Stimulated activated effector memory CD8-positive, alpha-beta T cell treated with anti-CD3 and anti-CD28 coated beads, Interleukin-12 subunit alpha, Interleukin-12 subunit beta, amount 100 ng/mL, for 72 hours (primary cell): ENCODE data around the gene ACP2.
A peak's percentile ranks its signal among the peaks of the same experiment; 100 is the strongest.

Experiments used
- ATAC-seq: fragments of 150-1000 bp; cut with Tn5 transposase; 2 replicates; pipeline ENCODE4 v1.10.0; 2021
- DNase-seq, 2 donors: peaks; one replicate each; pipeline ENCODE4 v3.0.0; 2021 to 2022; ENCODE audit warnings: low spot score in 2 of 2
- H3K27ac Mint-ChIP-seq: one replicate; pipeline ENCODE4 v1.8.0; 2022; ENCODE audit warnings: mild to moderate bottlenecking, mixed read lengths
- H3K36me3 Mint-ChIP-seq: one replicate; pipeline ENCODE4 v1.8.0; 2022; ENCODE audit warnings: mild to moderate bottlenecking, mixed read lengths
- H3K4me1 Mint-ChIP-seq: one replicate; pipeline ENCODE4 v1.8.0; 2022; ENCODE audit warnings: mixed read lengths
- H3K4me3 Mint-ChIP-seq: one replicate; pipeline ENCODE4 v1.8.0; 2022; ENCODE audit warnings: mild to moderate bottlenecking, mixed read lengths
- H3K9me3 Mint-ChIP-seq: one replicate; pipeline ENCODE4 v1.8.0; 2022; ENCODE audit warnings: mixed read lengths

The ACP2 gene, protein sequence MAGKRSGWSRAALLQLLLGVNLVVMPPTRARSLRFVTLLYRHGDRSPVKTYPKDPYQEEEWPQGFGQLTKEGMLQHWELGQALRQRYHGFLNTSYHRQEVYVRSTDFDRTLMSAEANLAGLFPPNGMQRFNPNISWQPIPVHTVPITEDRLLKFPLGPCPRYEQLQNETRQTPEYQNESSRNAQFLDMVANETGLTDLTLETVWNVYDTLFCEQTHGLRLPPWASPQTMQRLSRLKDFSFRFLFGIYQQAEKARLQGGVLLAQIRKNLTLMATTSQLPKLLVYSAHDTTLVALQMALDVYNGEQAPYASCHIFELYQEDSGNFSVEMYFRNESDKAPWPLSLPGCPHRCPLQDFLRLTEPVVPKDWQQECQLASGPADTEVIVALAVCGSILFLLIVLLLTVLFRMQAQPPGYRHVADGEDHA

GRCh38 chr11:47248664-47249377 is at the start of gene ACP2:
Gene ACP2 (minus strand): TSS chr11:47248814. CDS start chr11:47248789, 25 bp downstream.
- ATAC-seq, result peak; percentile 98
- peak within 1 kb of the TSS; percentile 99 for H3K4me3 Mint-ChIP-seq

GRCh38 chr11:47296045-47296444 is 47.4 kb upstream of the ACP2 start:
- peak overlapping the region; percentile 56 for H3K27ac Mint-ChIP-seq
- DNase-seq (no peak), ATAC-seq (no peak)
- H3K4me1 Mint-ChIP-seq, result no peaks in the 10 kb centered on the region
- H3K4me3 Mint-ChIP-seq, result no peak overlapping the region
- H3K9me3 Mint-ChIP-seq, result no peaks in the 10 kb centered on the region
- H3K36me3 Mint-ChIP-seq, result peaks cover 100% of the 10 kb centered on the region

More at GRCh38 chr11:47248664-47249377, at the start of gene ACP2:
- Mint-ChIP-seq H3K27ac (peak within 1 kb of the TSS; percentile 99), H3K36me3 (peaks cover 33% of the 10 kb centered on the region), H3K4me1 (peaks cover 28% of the 10 kb centered on the region), H3K9me3 (no peaks in the 10 kb centered on the region)
- DNase-seq, result peak; percentile 83 to 93

- no peaks in the 10 kb centered on the region for H3K9me3 Mint-ChIP-seq
- DNase-seq (no peak), ATAC-seq (no peak)
- no peak overlapping the region for H3K4me3 Mint-ChIP-seq
- no peaks in the 10 kb centered on the region for H3K4me1 Mint-ChIP-seq
- peaks cover 100% of the 10 kb centered on the region for H3K36me3 Mint-ChIP-seq
- H3K27ac Mint-ChIP-seq, result peak overlapping the region; percentile 56
These were observed 46.8 kb upstream of the ACP2 start for GRCh38 chr11:47295385-47295784.

- Mint-ChIP-seq H3K36me3 (peaks cover 100% of the 10 kb centered on the region), H3K4me1 (peaks cover 5% of the 10 kb centered on the region), H3K27ac (no peak overlapping the region), H3K9me3 (no peaks in the 10 kb centered on the region), H3K4me3 (no peak overlapping the region)
- DNase-seq (no peak), ATAC-seq (no peak)
These were observed 41.2 kb upstream of the ACP2 start for GRCh38 chr11:47289856-47290255.

DNA sequence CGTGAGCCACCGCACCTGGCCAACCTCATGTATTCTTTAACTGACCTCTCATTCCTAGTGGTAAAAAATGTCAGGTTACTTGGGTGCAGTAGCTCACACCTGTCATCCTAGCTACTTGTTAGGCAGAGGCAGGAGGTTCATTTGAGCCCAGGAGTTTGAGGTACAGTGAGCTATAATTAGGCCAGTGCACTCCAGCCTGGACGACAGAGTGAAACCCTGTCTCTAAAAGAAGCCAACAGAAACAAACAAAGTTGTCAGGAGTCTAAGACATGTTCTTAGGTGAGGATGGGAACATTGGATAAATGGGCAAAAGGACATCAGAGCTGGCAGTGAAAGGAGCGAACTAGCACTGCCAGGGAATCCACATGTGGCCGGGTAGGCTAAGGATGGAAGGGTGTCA is 39.5 kb upstream of the ACP2 start:
- Mint-ChIP-seq H3K4me1 (peaks cover 5% of the 10 kb centered on the region), H3K27ac (peak overlapping the region; percentile 26), H3K36me3 (peaks cover 100% of the 10 kb centered on the region), H3K9me3 (no peaks in the 10 kb centered on the region), H3K4me3 (no peak overlapping the region)
- no peak for DNase-seq
- no peak for ATAC-seq

DNA sequence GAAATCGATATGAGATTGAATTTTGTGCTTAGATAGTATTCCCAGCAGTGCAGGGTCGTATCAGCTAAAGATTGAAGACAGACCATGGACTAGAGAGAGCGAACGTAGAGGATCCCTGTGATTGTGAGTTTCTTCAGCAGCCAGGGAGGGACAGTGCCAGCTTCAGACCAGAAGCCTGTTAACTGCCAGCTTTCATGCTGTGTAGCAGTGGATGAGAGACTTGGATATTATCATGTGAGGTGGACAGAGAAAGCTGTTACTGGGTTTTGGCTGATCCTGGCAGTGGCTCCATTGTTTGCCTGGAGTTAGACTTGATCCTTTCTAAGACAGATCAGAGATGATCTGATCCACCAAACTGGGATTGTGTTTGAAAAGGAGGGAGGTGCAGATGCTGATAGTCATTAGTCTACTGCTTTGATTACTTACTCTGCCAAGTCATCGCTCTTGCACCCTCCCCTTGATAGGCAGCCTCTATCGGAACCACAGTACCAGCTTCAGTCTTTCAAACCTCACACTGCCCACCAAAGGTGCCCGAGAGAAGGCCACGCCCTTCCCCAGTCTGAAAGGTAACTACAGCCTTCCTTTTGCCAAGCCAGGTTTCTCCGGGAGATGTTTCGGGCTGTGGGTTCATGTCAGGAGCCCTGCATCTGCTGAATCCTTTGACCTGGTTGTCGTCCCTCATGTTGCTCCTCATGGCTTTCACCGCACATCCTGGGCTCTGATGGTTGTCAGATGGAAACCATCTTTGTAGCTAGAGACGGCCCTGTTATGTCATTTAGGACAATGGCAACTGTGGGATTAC is 37.6 kb upstream of the ACP2 start:
- Mint-ChIP-seq H3K4me3 (no peak overlapping the region), H3K4me1 (peaks cover 5% of the 10 kb centered on the region), H3K36me3 (peaks cover 100% of the 10 kb centered on the region), H3K27ac (no peak overlapping the region), H3K9me3 (no peaks in the 10 kb centered on the region)
- DNase-seq, result no peak
- ATAC-seq, result no peak

GRCh38 chr11:47284151-47284550 is 35.5 kb upstream of the ACP2 start:
- Mint-ChIP-seq H3K4me1 (peaks cover 5% of the 10 kb centered on the region), H3K27ac (no peak overlapping the region), H3K36me3 (peaks cover 100% of the 10 kb centered on the region), H3K4me3 (no peak overlapping the region), H3K9me3 (no peaks in the 10 kb centered on the region)
- ATAC-seq, result no peak
- DNase-seq, result no peak

- H3K36me3 Mint-ChIP-seq, result peaks cover 100% of the 10 kb centered on the region
- no peak for ATAC-seq
- no peak for DNase-seq
- H3K9me3 Mint-ChIP-seq, result no peaks in the 10 kb centered on the region
- no peak overlapping the region for H3K27ac Mint-ChIP-seq
- H3K4me1 Mint-ChIP-seq, result peaks cover 5% of the 10 kb centered on the region
- no peak overlapping the region for H3K4me3 Mint-ChIP-seq
These were observed 33.8 kb upstream of the ACP2 start for GRCh38 chr11:47282462-47282861.

DNA sequence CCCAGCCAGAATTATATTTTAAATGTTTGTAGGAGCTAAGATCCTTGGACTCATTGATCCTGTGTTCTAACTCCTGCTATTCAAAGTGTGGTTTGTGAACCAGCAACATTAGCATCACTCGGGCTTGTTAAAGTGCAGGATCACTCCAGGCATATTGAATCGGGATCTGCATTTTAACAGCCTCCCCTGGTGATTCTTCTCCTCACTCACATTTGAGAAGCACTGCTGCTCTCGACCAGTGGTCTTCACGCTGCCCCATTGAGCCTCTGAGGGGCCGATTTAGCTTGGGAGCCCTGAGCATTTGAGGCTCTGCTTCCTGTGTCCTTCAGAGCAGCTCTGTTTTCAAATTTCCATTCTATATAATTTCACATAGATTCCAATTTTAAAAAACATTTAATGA is 32.2 kb upstream of the ACP2 start:
- DNase-seq (no peak), ATAC-seq (no peak)
- no peak overlapping the region for H3K27ac Mint-ChIP-seq
- H3K36me3 Mint-ChIP-seq, result peaks cover 100% of the 10 kb centered on the region
- H3K4me1 Mint-ChIP-seq, result peaks cover 11% of the 10 kb centered on the region
- no peaks in the 10 kb centered on the region for H3K9me3 Mint-ChIP-seq
- no peak overlapping the region for H3K4me3 Mint-ChIP-seq

GRCh38 chr11:47280099-47280498 is 31.5 kb upstream of the ACP2 start:
- DNase-seq (no peak), ATAC-seq (no peak)
- Mint-ChIP-seq H3K9me3 (no peaks in the 10 kb centered on the region), H3K27ac (no peak overlapping the region), H3K4me3 (no peak overlapping the region), H3K4me1 (peaks cover 7% of the 10 kb centered on the region), H3K36me3 (peaks cover 100% of the 10 kb centered on the region)

DNA sequence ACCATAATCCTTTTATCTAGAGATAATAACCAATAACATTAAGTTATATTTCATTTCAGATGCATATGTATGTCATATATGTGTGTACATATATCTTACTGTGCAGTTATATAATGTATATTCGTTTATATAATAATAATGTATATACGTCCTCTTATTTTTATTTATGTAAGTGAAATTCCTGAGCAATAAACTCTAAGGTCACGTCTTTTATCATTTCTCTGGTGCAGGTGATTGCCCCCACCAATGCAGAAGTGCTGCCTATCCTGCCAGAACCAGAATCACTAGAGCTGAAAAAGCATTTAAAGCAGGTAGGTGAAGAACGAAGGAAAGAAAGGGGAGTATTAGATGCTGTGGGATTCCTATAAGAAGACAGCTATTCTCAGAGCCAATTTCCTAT is 30.2 kb upstream of the ACP2 start:
- Mint-ChIP-seq H3K36me3 (peaks cover 100% of the 10 kb centered on the region), H3K4me1 (peaks cover 14% of the 10 kb centered on the region), H3K4me3 (no peak overlapping the region), H3K27ac (no peak overlapping the region), H3K9me3 (no peaks in the 10 kb centered on the region)
- DNase-seq (no peak), ATAC-seq (no peak)

- Mint-ChIP-seq H3K4me1 (peaks cover 14% of the 10 kb centered on the region), H3K36me3 (peaks cover 98% of the 10 kb centered on the region), H3K4me3 (no peak overlapping the region), H3K27ac (no peak overlapping the region), H3K9me3 (no peaks in the 10 kb centered on the region)
- no peak for DNase-seq
- ATAC-seq, result no peak
These were observed 29.4 kb upstream of the ACP2 start for GRCh38 chr11:47278058-47278457.

DNA sequence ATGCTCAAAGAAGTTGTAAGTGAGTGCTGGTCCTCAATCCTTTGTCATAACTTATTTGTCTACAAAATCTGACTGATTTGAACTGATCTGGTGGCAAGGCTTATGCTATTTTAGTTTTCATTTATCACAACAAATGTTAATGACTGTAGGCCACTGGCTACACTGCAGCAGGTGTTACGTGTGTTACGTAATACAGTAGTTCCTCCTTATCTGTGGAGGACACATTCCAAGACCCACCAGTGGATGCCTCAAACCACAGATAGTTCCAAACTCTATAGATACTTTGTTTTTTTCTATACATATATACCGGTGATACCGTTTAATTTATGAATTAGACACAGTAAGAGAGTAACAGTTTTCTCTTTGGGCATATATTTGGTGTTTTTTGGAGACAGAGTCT is 28.3 kb upstream of the ACP2 start:
- H3K27ac Mint-ChIP-seq, result no peak overlapping the region
- DNase-seq (no peak), ATAC-seq (no peak)
- H3K9me3 Mint-ChIP-seq, result no peaks in the 10 kb centered on the region
- peaks cover 87% of the 10 kb centered on the region for H3K36me3 Mint-ChIP-seq
- peaks cover 25% of the 10 kb centered on the region for H3K4me1 Mint-ChIP-seq
- H3K4me3 Mint-ChIP-seq, result no peak overlapping the region

DNA sequence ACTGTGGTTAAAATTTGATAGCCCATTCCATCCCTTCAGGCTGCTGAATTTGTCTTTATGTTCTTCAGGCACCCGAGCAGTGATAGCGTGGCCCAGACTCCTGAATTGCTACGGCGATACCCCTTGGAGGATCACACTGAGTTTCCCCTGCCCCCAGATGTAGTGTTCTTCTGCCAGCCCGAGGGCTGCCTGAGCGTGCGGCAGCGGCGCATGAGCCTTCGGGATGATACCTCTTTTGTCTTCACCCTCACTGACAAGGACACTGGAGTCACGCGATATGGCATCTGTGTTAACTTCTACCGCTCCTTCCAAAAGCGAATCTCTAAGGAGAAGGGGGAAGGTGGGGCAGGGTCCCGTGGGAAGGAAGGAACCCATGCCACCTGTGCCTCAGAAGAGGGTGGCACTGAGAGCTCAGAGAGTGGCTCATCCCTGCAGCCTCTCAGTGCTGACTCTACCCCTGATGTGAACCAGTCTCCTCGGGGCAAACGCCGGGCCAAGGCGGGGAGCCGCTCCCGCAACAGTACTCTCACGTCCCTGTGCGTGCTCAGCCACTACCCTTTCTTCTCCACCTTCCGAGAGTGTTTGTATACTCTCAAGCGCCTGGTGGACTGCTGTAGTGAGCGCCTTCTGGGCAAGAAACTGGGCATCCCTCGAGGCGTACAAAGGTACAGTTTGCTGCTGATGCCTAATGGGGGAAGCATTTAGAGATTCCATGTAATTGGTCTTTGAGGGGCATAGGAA is 26.1 kb upstream of the ACP2 start:
- Mint-ChIP-seq H3K27ac (no peak overlapping the region), H3K4me3 (no peak overlapping the region), H3K9me3 (no peaks in the 10 kb centered on the region), H3K36me3 (peaks cover 69% of the 10 kb centered on the region), H3K4me1 (peaks cover 37% of the 10 kb centered on the region)
- no peak for DNase-seq
- no peak for ATAC-seq

DNA sequence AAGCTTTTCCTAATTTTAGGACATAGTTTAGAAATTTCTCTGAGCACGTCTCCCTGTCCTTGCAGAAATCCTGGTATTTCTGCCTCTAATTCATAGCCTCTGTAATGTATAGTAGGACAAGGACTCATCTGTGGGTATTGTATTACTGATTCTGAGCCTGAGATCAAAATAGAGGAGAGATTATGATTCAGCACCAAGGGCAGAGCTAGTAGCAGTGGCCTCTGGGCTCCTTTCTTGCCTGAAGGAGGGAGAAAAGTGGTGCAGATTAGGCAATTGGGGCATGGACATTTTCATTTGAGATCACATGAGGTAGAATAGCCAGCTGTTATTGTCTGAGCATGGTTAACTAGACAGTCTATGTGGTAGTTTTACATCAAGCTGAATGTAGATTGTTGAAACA is 24.1 kb upstream of the ACP2 start:
- Mint-ChIP-seq H3K4me3 (no peak overlapping the region), H3K4me1 (peaks cover 53% of the 10 kb centered on the region), H3K9me3 (no peaks in the 10 kb centered on the region), H3K36me3 (peaks cover 59% of the 10 kb centered on the region), H3K27ac (no peak overlapping the region)
- DNase-seq, result no peak
- ATAC-seq, result no peak
